CD14-positive monocyte (primary cell): Measurements from ENCODE around the gene ADAMTSL4. TPM values are rescaled to one million over a fixed set of nuclear protein-coding genes. Genes with fewer than 3 reads are reported as not detected.

Source experiments
- DNase-seq, 3 donors: peaks; one replicate each; pipeline ENCODE4 v3.0.0-alpha.2; 2011 to 2022
- H2AFZ ChIP-seq: 2 replicates; pipeline ENCODE4 v1.6.0; 2012; ENCODE audit warnings: mild to moderate bottlenecking, low read depth, low read length, inconsistent platforms; ENCODE audit not compliant: insufficient read depth, poor library complexity, severe bottlenecking
- H3K27ac ChIP-seq, 2 donors: 1 replicate in 1 of 2; 2 replicates in 1 of 2; pipeline ENCODE4 v1.5.1; 2012 to 2013; ENCODE audit warnings: low read length in 2 of 2, control low read depth in 1 of 2, inconsistent platforms in 1 of 2, low read depth in 1 of 2, mild to moderate bottlenecking in 1 of 2
- H3K27me3 ChIP-seq, 2 donors: one replicate each; pipeline versions ENCODE4 v1.6.0 to v1.6.1; 2011 to 2013; ENCODE audit warnings: low read length in 2 of 2; ENCODE audit not compliant: control insufficient read depth in 2 of 2, insufficient read depth in 2 of 2
- H3K36me3 ChIP-seq, 2 donors: replicated peaks in 1 of 2; 1 replicate in 1 of 2; 2 replicates in 1 of 2; pipeline versions ENCODE4 v1.5.1 to v1.6.1; 2012 to 2013; ENCODE audit warnings: low read length in 2 of 2, control low read depth in 1 of 2, inconsistent platforms in 1 of 2, mild to moderate bottlenecking in 1 of 2; ENCODE audit not compliant: insufficient read depth in 2 of 2, control insufficient read depth in 1 of 2
- H3K4me1 ChIP-seq, 2 donors: 1 replicate in 1 of 2; 2 replicates in 1 of 2; pipeline versions ENCODE4 v1.5.1 to v1.6.1; 2012 to 2013; ENCODE audit warnings: low read length in 2 of 2, control low read depth in 1 of 2, inconsistent platforms in 1 of 2, mild to moderate bottlenecking in 1 of 2, moderate library complexity in 1 of 2; ENCODE audit not compliant: insufficient read depth in 2 of 2, control insufficient read depth in 1 of 2
- H3K4me2 ChIP-seq: replicated peaks from 2 replicates; pipeline ENCODE3; 2012; ENCODE audit warnings: low read length, moderate library complexity, mild to moderate bottlenecking; ENCODE audit not compliant: poor library complexity, severe bottlenecking; ENCODE audit errors: extremely low read depth
- H3K4me3 ChIP-seq, 3 experiments: fragments of 200-600 bp in 1 of 3; sonication (generic) in 1 of 3; replicated peaks in 1 of 3; 1 replicate in 2 of 3; 2 replicates in 1 of 3; pipeline ENCODE4 v1.5.1; 2011 to 2013; ENCODE audit warnings: low read length in 3 of 3, mild to moderate bottlenecking in 3 of 3, control low read depth in 2 of 3, low read depth in 2 of 3, inconsistent platforms in 1 of 3, moderate library complexity in 1 of 3
- H3K79me2 ChIP-seq: 2 replicates; pipeline ENCODE4 v1.6.0; 2012; ENCODE audit warnings: mild to moderate bottlenecking, control low read depth, inconsistent platforms, low read length, moderate library complexity; ENCODE audit not compliant: insufficient read depth
- H3K9ac ChIP-seq: 2 replicates; pipeline ENCODE4 v1.6.0; 2017; ENCODE audit warnings: low read length, mild to moderate bottlenecking; ENCODE audit not compliant: insufficient read depth, poor library complexity, severe bottlenecking
- H3K9me3 ChIP-seq, 2 donors: replicated peaks in 1 of 2; 1 replicate in 1 of 2; 2 replicates in 1 of 2; pipeline versions ENCODE4 v1.5.1 to v1.6.1; 2012 to 2013; ENCODE audit warnings: low read length in 2 of 2, control low read depth in 1 of 2; ENCODE audit not compliant: control insufficient read depth in 1 of 2, insufficient read depth in 1 of 2
- H4K20me1 ChIP-seq: 2 replicates; pipeline ENCODE4 v1.6.0; 2012; ENCODE audit warnings: mild to moderate bottlenecking, low read length, control low read depth, moderate library complexity; ENCODE audit not compliant: insufficient read depth
- H3K27ac Mint-ChIP-seq, 7 donors: one replicate each; pipeline ENCODE4 v1.8.0; 2020; ENCODE audit warnings: mild to moderate bottlenecking in 7 of 7, mixed read lengths in 7 of 7, moderate library complexity in 6 of 7, inconsistent platforms in 2 of 7
- H3K27me3 Mint-ChIP-seq, 3 donors: one replicate each; pipeline ENCODE4 v1.8.0; 2021 to 2022; ENCODE audit warnings: low read depth in 3 of 3, mild to moderate bottlenecking in 3 of 3, mixed read lengths in 3 of 3, moderate library complexity in 3 of 3, inconsistent platforms in 1 of 3
- H3K36me3 Mint-ChIP-seq, 2 donors: one replicate each; pipeline ENCODE4 v1.8.0; 2020; ENCODE audit warnings: mixed read lengths in 2 of 2, inconsistent platforms in 1 of 2, mild to moderate bottlenecking in 1 of 2
- H3K4me1 Mint-ChIP-seq: one replicate; pipeline ENCODE4 v1.8.0; 2020; ENCODE audit warnings: mild to moderate bottlenecking, mixed read lengths
- H3K4me3 Mint-ChIP-seq, 2 donors: one replicate each; pipeline ENCODE4 v1.8.0; 2020; ENCODE audit warnings: mild to moderate bottlenecking in 2 of 2, mixed read lengths in 2 of 2, moderate library complexity in 1 of 2
- H3K9me3 Mint-ChIP-seq, 7 donors: one replicate each; pipeline ENCODE4 v1.8.0; 2020 to 2022; ENCODE audit warnings: mixed read lengths in 7 of 7, mild to moderate bottlenecking in 6 of 7, moderate library complexity in 6 of 7, inconsistent platforms in 2 of 7
- WGBS: methylation state at CpG from one replicate; pipeline ENCODE4 v1.1.5; 2013; ENCODE audit warnings: missing lambda C conversion rate; ENCODE audit not compliant: insufficient coverage; 5-methylcytosine and 5-hydroxymethylcytosine counted together
- intact Hi-C, 2 donors: fragments of 100-400 bp; cut with micrococcal nuclease; formaldehyde crosslinking; loops; one replicate each; pipeline versions ENCODE4 v1.15.0 to v1.15.1; 2023
- polyA plus RNA-seq, 3 donors: library from polyadenylated mRNA; depleted of rRNA in 1 of 3; unstranded in 2 of 3; stranded (reverse) in 1 of 3; fragments of 300-500 nt in 2 of 3; fragments of >200 nt in 1 of 3; fragmentation: Illumina TruSeq in 2 of 3; gene quantifications; 1 replicate in 2 of 3; 2 replicates in 1 of 3; pipeline ENCODE4 v1.2.3, GENCODE V29; 2012 to 2021
- TF ChIP-seq, protein P1 (sequence below): fragments of 200-600 bp; IDR thresholded peaks from one replicate; pipeline ENCODE4 v1.8.0; 2022; ENCODE audit warnings: antibody characterized with exemption, mild to moderate bottlenecking

Gene ADAMTSL4
- polyA plus RNA-seq, 3 donors = 2.5 to 109 (median 2.8) TPM

GRCh38 chr1:150535511-150536287, 13.5 kb upstream of the ADAMTSL4 start:
- H3K36me3 Mint-ChIP-seq = no peaks in the 10 kb centered on the region
- H3K4me2 ChIP-seq = no peak overlapping the region
- TF ChIP-seq, protein P1, sequence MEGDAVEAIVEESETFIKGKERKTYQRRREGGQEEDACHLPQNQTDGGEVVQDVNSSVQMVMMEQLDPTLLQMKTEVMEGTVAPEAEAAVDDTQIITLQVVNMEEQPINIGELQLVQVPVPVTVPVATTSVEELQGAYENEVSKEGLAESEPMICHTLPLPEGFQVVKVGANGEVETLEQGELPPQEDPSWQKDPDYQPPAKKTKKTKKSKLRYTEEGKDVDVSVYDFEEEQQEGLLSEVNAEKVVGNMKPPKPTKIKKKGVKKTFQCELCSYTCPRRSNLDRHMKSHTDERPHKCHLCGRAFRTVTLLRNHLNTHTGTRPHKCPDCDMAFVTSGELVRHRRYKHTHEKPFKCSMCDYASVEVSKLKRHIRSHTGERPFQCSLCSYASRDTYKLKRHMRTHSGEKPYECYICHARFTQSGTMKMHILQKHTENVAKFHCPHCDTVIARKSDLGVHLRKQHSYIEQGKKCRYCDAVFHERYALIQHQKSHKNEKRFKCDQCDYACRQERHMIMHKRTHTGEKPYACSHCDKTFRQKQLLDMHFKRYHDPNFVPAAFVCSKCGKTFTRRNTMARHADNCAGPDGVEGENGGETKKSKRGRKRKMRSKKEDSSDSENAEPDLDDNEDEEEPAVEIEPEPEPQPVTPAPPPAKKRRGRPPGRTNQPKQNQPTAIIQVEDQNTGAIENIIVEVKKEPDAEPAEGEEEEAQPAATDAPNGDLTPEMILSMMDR = no peak
- no peak overlapping the region for H2AFZ ChIP-seq
- peaks cover 0 to 1% (median 0%) of the 10 kb centered on the region in 7 donors for H3K9me3 Mint-ChIP-seq
- no peak overlapping the region for H3K27ac ChIP-seq
- WGBS = 99% methylated on average over 8 of the region's 14 CpGs
- H3K4me3 Mint-ChIP-seq = no peak overlapping the region
- no peak for DNase-seq
- H3K9me3 ChIP-seq = no peaks in the 10 kb centered on the region
- H3K4me3 ChIP-seq = no peak overlapping the region
- H3K9ac ChIP-seq = no peak overlapping the region
- no peaks in the 10 kb centered on the region for H3K79me2 ChIP-seq
- intact Hi-C loops = no loop called here
- no peaks in the 10 kb centered on the region for H3K27me3 ChIP-seq
- no peaks in the 10 kb centered on the region for H4K20me1 ChIP-seq
- H3K27ac Mint-ChIP-seq = no peak overlapping the region
- H3K4me1 ChIP-seq = no peaks in the 10 kb centered on the region
- H3K27me3 Mint-ChIP-seq = peaks cover 0 to 3% (median 2%) of the 10 kb centered on the region in 3 donors
- no peaks in the 10 kb centered on the region for H3K36me3 ChIP-seq
- peaks cover 9% of the 10 kb centered on the region for H3K4me1 Mint-ChIP-seq

- Histone ChIP-seq H3K4me3 (no peak overlapping the region), H3K4me2 (no peak overlapping the region), H2AFZ (no peak overlapping the region), H4K20me1 (no peaks in the 10 kb centered on the region), H3K27ac (no peak overlapping the region), H3K36me3 (no peaks in the 10 kb centered on the region), H3K9ac (no peak overlapping the region), H3K27me3 (no peaks in the 10 kb centered on the region), H3K4me1 (no peaks in the 10 kb centered on the region), H3K9me3 (no peaks in the 10 kb centered on the region), H3K79me2 (no peaks in the 10 kb centered on the region)
- H3K36me3 Mint-ChIP-seq = no peaks in the 10 kb centered on the region
- no peak overlapping the region for H3K4me3 Mint-ChIP-seq
- H3K4me1 Mint-ChIP-seq = peaks cover 10% of the 10 kb centered on the region
- H3K27me3 Mint-ChIP-seq = peaks cover 0 to 3% (median 2%) of the 10 kb centered on the region in 3 donors
- WGBS = 97% methylated on average over 8 of the region's 12 CpGs
- TF ChIP-seq, protein P1 = no peak
- DNase-seq = no peak
- no peak overlapping the region for H3K27ac Mint-ChIP-seq
- intact Hi-C loops = no loop called here
- H3K9me3 Mint-ChIP-seq = peaks cover 0 to 1% (median 0%) of the 10 kb centered on the region in 7 donors
These were observed 12.1 kb upstream of the ADAMTSL4 start for GRCh38 chr1:150536836-150537731.
